Upper lobe of left lung (tissue), 6 donors: ENCODE measurements around the gene FNDC3B. TPM values are rescaled to one million over a fixed set of nuclear protein-coding genes. Genes with fewer than 3 reads are reported as not detected.

Experiments used
- ATAC-seq, 2 donors: fragments of 200-7000 bp; cut with Tn5 transposase; one replicate each; pipeline ENCODE4 v1.9.1; 2022; ENCODE audit warnings: mild to moderate bottlenecking in 2 of 2, moderate library complexity in 2 of 2; ENCODE audit not compliant: low FRiP score in 2 of 2
- DNase-seq, 2 donors: peaks; one replicate each; pipeline ENCODE4 v3.0.0-alpha.2; 2019 to 2020
- H3K27ac ChIP-seq, 4 donors: fragments of 200-600 bp; sonication (generic); one replicate each; pipeline ENCODE4 v1.5.1; 2016 to 2019
- H3K27me3 ChIP-seq, 4 donors: fragments of 200-600 bp; sonication (generic); one replicate each; pipeline ENCODE4 v1.5.1; 2017 to 2019
- H3K36me3 ChIP-seq, 4 donors: fragments of 200-600 bp; sonication (generic); one replicate each; pipeline ENCODE4 v1.5.1; 2016 to 2019
- H3K4me1 ChIP-seq, 4 donors: fragments of 200-600 bp; sonication (generic); one replicate each; pipeline ENCODE4 v1.5.1; 2018 to 2019
- H3K4me3 ChIP-seq, 4 donors: fragments of 200-600 bp; sonication (generic); one replicate each; pipeline ENCODE4 v1.5.1; 2017 to 2019; ENCODE audit warnings: mild to moderate bottlenecking in 2 of 4, moderate library complexity in 1 of 4
- H3K9me3 ChIP-seq, 4 donors: fragments of 200-600 bp; sonication (generic); one replicate each; pipeline ENCODE4 v1.5.1; 2018 to 2019
- CTCF ChIP-seq, 6 experiments: fragments of 450-650 bp in 4 of 6; fragments of 200-600 bp in 2 of 6; sonication (generic) in 2 of 6; IDR thresholded peaks; one replicate each; pipeline ENCODE4 v1.5.1; 2016 to 2019; ENCODE audit warnings: antibody characterized with exemption in 6 of 6
- EP300 ChIP-seq, 4 donors: sonication (generic); formaldehyde crosslinking; IDR thresholded peaks; one replicate each; pipeline ENCODE4 v1.5.1; 2017; ENCODE audit warnings: antibody characterized with exemption in 4 of 4, control low read depth in 2 of 4
- POLR2A ChIP-seq, 4 donors: fragments of 450-650 bp; IDR thresholded peaks; one replicate each; pipeline ENCODE4 v1.5.1; 2016 to 2017; ENCODE audit warnings: antibody characterized with exemption in 4 of 4, mild to moderate bottlenecking in 2 of 4
- POLR2AphosphoS5 ChIP-seq, 2 donors: sonication (generic); formaldehyde crosslinking; IDR thresholded peaks; one replicate each; pipeline ENCODE4 v1.5.1; 2017; ENCODE audit warnings: antibody characterized with exemption in 2 of 2
- WGBS, 2 donors: methylation state at CpG; one replicate each; pipeline ENCODE4 v1.1.5; 2017 to 2018; 5-methylcytosine and 5-hydroxymethylcytosine counted together
- total RNA-seq, 6 donors: library from RNA; depleted of rRNA in 4 of 6; stranded (reverse); fragments of >200 nt in 4 of 6; gene quantifications; one replicate each; pipeline versions ENCODE4 v1.1.0 to v1.2.1, GENCODE V29; 2016 to 2021
- donor health status: DM: no; HTN: no; CAD: no; lungs with moderate emphysema.
- donor health status: DM: no; HTN: yes; CAD: no; lungs with severe emphysema.

Gene FNDC3B
- total RNA-seq, 6 donors from 2014 or later: 73.3 to 167 (median 119) TPM

- Histone ChIP-seq H3K27ac (no peak overlapping the region), H3K27me3 (no peaks in the 10 kb centered on the region), H3K4me1 (peaks cover 0 to 1% (median under 1%) of the 10 kb centered on the region in 4 donors), H3K9me3 (no peaks in the 10 kb centered on the region), H3K4me3 (no peak overlapping the region), H3K36me3 (peaks cover 14 to 62% (median 36%) of the 10 kb centered on the region in 4 donors)
- TF ChIP-seq POLR2A (IDR thresholded peaks at IDR 0.05): no peak
- no peak for TF ChIP-seq EP300 (IDR thresholded peaks at IDR 0.05)
- TF ChIP-seq POLR2AphosphoS5 (IDR thresholded peaks at IDR 0.05): no peak
- TF ChIP-seq CTCF (IDR thresholded peaks at IDR 0.05): no peak
- ATAC-seq (no peak), DNase-seq (no peak)
- 89 to 90% methylated on average over 7 of the region's 7 CpGs for WGBS, 2 donors
Observed at GRCh38 chr3:172309741-172310427, 270.5 kb downstream of the FNDC3B start.

GRCh38 chr3:172310428-172310760 is 271.0 kb downstream of the FNDC3B start:
- no peak for TF ChIP-seq EP300 (IDR thresholded peaks at IDR 0.05)
- TF ChIP-seq CTCF (IDR thresholded peaks at IDR 0.05): no peak
- no peak for TF ChIP-seq POLR2A (IDR thresholded peaks at IDR 0.05)
- H3K36me3 ChIP-seq: peaks cover 14 to 62% (median 35%) of the 10 kb centered on the region in 4 donors
- H3K4me3 ChIP-seq: no peak overlapping the region

DNA sequence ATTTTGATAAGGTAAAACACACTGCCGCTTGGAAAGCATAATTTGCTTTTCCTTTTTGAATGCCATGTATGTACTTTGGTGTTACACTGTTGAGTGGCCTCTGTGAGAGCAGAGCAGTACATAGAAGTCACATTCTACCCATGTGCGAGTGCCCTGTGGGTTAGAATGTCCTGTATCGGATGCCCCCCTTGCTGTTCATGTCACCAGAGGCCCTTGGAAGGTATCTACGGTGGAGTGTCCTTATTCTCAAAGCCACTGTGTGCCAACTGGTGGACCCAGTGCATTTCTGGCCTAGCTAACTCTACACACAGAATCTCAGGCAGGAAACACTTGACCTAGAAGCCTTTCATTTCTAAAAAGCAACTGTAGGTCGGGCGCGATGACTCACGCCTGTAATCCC is 271.8 kb downstream of the FNDC3B start:
- H3K27me3 ChIP-seq: no peaks in the 10 kb centered on the region
- ATAC-seq: no peak
- 90 to 94% methylated on average over 7 to 8 of the region's 8 CpGs for WGBS, 2 donors

More at GRCh38 chr3:172310428-172310760, 271.0 kb downstream of the FNDC3B start:
- no peaks in the 10 kb centered on the region for H3K27me3 ChIP-seq
- no peak overlapping the region for H3K27ac ChIP-seq
- ATAC-seq (no peak), DNase-seq (no peak)
- 90 to 93% methylated on average over 3 of the region's 3 CpGs for WGBS, 2 donors
- H3K9me3 ChIP-seq: no peaks in the 10 kb centered on the region
- H3K4me1 ChIP-seq: peaks cover 0 to 5% (median 2%) of the 10 kb centered on the region in 4 donors

DNA sequence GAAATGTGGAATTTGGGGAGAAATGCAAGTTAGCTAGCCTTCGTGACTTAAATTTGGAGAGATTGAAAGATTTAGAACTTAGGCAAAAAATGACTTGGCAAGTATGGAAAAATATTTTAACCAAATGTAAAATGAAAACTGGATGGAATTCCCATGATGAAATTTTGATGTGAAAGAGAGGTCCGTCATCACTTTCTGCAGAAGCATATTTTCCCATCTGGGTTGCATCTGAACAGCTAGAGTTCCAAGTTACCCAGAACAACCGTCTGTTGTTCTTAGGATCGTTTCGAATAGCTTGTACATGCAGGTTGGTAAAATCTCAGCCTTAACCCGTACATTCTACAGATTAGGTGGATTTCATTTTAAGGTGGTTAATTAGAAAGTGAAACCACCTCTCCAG is 272.6 kb downstream of the FNDC3B start:
- Histone ChIP-seq H3K9me3 (no peaks in the 10 kb centered on the region), H3K4me1 (peaks cover 0 to 9% (median 7%) of the 10 kb centered on the region in 4 donors), H3K27ac (no peak overlapping the region), H3K27me3 (no peaks in the 10 kb centered on the region), H3K4me3 (no peak overlapping the region), H3K36me3 (peaks cover 14 to 66% (median 33%) of the 10 kb centered on the region in 4 donors)
- DNase-seq: no peak
- 77 to 81% methylated on average over 6 of the region's 6 CpGs for WGBS, 2 donors
- no peak for TF ChIP-seq CTCF (IDR thresholded peaks at IDR 0.05)
- no peak for TF ChIP-seq POLR2AphosphoS5 (IDR thresholded peaks at IDR 0.05)
- TF ChIP-seq POLR2A (IDR thresholded peaks at IDR 0.05): no peak
- no peak for TF ChIP-seq EP300 (IDR thresholded peaks at IDR 0.05)
- ATAC-seq: no peak

More for the DNA sequence above, 271.8 kb downstream of the FNDC3B start:
- Histone ChIP-seq H3K27ac (peak overlapping the region in 1 of 4 donors; percentile 36), H3K36me3 (peaks cover 14 to 62% (median 34%) of the 10 kb centered on the region in 4 donors), H3K4me3 (no peak overlapping the region), H3K4me1 (peaks cover 0 to 8% (median 2%) of the 10 kb centered on the region in 4 donors), H3K9me3 (no peaks in the 10 kb centered on the region)
- DNase-seq: no peak
- TF ChIP-seq POLR2AphosphoS5 (IDR thresholded peaks at IDR 0.05): no peak
- no peak for TF ChIP-seq POLR2A (IDR thresholded peaks at IDR 0.05)
- TF ChIP-seq EP300 (IDR thresholded peaks at IDR 0.05): no peak
- TF ChIP-seq CTCF (IDR thresholded peaks at IDR 0.05): no peak

DNA sequence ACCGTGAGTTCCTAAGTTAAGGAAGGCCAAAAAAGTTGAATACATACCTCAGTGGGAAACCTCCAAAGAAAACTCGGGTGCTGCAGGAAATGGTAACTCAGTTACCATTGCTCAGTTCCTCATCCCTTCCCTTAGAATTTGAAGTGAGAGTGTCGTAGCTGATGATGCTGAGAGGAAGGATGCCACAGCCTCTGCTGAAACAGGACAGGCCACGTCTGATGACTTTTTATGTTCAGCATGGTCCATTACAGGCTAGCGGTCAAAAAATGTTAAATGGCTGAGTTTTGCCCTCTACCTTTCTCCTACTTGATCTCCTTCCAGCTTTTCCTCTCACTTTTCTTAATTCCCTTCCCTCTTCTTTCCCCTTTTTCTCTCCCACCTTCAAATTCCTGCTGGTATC is 273.3 kb downstream of the FNDC3B start:
- TF ChIP-seq EP300 (IDR thresholded peaks at IDR 0.05) (no peak), POLR2A (IDR thresholded peaks at IDR 0.05) (no peak), POLR2AphosphoS5 (IDR thresholded peaks at IDR 0.05) (no peak), CTCF (IDR thresholded peaks at IDR 0.05) (no peak)
- no peaks in the 10 kb centered on the region for H3K27me3 ChIP-seq
- DNase-seq: no peak
- H3K27ac ChIP-seq: no peak overlapping the region
- no peak overlapping the region for H3K4me3 ChIP-seq
- no peak for ATAC-seq
- H3K9me3 ChIP-seq: no peaks in the 10 kb centered on the region
- 84 to 85% methylated on average over 5 of the region's 5 CpGs for WGBS, 2 donors
- H3K4me1 ChIP-seq: peaks cover 4 to 15% (median 10%) of the 10 kb centered on the region in 4 donors
- peaks cover 9 to 61% (median 27%) of the 10 kb centered on the region in 4 donors for H3K36me3 ChIP-seq
